GM21515 (cell line): ENCODE measurements around the gene DIP2C.

ENCODE experiments used
- ATAC-seq: cut with Tn5 transposase; IDR thresholded peaks from one replicate; pipeline ENCODE4 v1.9.1; 2021; ENCODE audit not compliant: unreplicated experiment

DIP2C gene

DNA sequence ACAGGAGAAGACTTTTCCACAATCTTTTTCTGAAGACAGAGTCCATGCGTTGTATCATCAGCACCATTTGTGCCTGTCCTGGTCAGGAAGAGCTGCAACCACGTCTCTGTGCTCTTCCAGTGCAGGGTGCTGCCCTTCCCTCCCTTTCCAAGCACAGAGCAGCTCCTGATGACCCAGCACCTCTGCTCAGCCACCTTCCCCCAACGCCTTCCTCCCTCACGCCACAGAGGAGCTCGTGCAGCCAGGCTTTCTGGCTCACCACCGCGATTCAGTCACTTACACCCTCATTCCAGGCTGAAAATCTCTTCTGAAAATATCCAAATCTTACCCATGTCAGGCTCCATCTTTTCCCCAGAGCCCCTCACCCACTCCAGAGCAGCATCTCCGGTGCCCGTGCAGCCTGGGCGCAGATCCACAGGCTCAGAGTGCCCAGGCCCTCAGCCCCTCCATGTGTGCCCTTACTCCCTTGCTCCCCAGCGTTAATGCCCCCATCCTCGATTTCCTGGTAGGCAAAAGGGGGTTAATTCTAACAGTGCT is 181.5 kb downstream of the DIP2C start:
- ATAC-seq, result no peak

DNA sequence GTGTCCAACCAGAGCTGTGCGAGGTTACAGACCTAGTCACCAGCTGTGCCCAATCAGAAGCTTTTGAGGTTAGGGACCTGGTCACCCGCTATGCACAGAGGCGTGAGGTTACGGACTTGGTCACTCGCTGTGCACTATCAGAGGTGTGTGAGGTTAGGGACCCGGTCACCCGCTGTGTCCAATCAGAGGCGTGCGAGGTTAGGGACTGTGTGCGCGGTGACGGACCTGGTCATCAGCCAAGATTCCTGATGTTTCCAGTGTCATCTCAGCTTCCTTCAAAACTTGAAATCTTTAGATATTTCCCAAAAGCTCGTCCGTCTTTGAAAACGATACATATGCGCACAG is 182.1 kb downstream of the DIP2C start:
- no peak for ATAC-seq

DNA sequence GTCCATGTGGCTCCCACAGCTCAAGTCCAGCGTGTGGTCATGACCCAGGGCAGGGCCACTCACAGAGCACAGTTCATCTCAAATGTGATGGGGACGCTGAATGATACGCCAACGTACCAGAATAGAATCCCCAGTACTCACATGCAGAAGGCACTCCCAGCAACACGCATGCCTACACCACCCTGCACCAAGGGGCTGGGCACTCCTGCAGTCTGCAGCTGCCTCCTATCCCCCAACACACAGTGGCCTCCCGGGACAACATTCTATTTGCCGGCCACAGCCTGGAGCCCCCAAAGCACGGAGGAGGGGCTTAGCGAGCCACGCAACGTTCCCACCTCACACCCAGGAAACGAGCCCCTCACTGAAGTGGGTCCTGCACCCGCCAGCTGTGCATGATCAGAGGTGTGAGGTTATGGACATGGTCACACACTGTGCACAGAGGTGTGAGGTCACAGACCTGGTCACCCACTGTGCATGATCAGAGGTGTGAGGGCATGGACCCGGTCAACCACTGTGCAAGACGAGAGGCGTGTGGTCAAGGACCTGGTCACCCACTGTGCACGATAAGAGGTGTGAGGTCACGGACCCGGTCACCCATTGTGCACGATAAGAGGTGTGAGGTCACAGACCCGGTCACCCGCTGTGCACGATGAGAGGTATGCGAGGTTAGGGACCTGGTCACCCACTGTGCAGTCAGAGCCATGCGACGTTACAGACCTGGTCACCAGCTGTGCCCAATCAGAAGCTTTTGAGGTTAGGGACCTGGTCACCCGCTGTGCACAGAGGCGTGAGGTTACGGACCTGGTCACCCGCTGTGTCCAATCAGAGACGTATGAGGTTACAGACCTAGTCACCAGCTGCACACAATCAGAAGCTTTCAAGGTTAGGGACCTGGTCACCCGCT is 182.8 kb downstream of the DIP2C start:
- ATAC-seq, result no peak

DNA sequence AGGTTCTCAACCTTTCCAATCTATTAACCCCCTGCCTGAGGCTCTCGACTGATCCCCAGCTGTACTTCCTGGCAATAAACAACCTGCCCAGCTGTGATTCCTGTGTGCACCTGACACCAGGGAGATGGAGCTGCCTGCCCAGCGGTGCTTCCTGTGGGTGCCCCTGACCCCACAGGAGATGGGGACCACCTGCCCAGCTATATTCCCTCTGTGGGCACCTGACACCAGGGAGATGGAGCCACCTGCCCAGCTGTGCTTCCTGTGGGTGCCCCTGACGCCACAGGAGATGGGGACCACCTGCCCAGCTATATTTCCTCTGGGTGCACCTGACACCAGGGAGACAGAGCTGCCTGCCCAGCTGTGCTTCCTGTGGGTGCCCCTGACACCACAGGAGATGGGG is 184.0 kb downstream of the DIP2C start:
- no peak for ATAC-seq

DNA sequence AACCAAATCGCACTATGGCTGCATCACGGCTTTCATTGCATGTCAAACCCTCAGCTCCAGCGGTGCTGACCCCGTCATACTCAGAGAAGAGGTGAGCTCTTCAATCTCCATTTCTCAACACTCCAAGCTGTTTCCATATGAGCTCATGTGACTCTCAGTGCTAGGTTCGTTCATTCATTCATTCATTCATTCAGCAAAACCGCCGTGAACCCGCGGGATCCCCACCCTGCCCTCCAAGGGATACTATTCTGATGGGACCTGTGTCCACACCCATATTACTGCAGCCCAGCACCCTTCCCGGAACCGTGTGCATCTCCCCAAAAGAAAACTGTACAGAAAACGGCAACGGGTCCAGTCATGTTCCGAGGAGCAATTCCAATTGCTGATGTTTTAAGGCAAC is 184.7 kb downstream of the DIP2C start:
- no peak for ATAC-seq

DNA sequence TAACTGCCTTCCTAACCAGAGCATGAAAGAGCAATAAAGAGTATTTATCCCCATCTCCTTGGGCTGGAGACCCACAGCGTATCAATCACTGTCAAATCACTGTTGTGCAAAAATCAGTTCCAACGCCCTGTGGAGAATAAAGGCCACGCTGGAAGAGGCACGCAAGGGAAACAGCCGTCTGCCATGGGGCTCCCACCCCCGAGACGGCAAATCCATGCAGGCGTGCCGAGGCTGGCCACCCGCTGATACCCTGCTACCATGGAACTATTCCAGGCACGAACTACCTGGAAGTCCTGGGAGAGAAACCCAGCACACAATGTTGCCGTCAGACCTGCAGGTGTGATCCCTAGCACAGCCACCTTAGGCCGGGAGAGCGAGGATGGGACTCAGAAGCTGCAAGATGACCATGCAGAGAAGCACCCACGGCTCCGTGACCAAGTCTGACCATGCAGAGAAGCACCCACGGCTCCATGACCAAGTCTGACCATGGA is 185.3 kb downstream of the DIP2C start:
- ATAC-seq, result no peak

DNA sequence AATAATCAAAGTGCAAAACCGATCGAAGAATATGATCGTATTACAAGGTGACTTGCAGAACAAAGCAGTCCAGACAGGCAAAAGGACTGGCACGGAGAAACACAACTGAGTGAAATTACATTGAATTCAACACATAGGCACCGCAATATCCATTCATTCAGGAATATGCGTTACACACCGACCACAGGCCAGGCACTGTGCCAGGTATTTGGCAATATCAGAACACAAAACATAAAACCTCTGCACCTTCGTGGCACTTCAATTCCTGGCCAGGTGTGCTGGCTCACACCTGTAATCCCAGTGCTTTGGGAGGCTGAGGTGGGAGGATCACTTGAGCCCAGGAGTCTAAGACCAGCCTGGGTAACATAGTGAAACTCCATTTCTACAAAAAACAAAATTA is 187.9 kb downstream of the DIP2C start:
- no peak for ATAC-seq

DNA sequence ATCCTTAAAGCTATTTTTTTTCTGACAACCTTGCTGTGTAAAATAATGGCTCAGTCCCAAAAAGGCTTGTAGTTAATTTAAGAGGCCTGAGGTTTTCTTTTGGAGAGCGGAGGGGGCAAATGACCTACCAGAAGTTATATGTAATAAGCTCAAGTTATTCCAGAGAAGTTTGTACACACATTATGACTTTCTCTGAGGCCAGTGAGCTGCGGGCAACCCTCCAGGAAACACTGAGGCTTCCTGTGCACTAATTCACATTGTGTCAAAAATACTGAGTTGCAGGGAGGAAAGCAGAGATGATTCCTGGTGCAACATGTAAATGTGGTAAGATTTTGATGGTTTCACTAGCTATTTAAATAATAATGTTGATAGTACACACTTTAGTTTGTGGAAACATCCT is 188.6 kb downstream of the DIP2C start:
- ATAC-seq, result no peak

DNA sequence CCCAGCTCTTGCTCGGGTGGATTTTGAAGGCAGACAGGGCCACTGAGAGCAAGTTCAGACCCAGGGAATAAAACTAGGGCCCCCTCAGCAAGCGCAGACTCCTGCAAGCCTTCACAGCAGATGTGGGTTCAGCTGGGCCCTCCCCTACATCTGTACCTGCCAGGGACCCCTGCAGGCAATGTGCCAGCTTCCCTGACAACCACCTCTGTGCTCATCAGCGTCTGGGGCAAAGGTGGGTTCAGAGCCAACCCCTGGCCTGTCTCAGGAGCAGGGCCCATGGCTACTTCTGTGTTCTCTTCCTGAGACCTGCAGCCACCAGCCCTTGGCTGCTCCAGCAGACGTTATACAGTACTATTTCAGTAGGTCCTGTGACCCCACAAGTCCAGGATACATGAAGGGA is 189.5 kb downstream of the DIP2C start:
- ATAC-seq, result no peak

DNA sequence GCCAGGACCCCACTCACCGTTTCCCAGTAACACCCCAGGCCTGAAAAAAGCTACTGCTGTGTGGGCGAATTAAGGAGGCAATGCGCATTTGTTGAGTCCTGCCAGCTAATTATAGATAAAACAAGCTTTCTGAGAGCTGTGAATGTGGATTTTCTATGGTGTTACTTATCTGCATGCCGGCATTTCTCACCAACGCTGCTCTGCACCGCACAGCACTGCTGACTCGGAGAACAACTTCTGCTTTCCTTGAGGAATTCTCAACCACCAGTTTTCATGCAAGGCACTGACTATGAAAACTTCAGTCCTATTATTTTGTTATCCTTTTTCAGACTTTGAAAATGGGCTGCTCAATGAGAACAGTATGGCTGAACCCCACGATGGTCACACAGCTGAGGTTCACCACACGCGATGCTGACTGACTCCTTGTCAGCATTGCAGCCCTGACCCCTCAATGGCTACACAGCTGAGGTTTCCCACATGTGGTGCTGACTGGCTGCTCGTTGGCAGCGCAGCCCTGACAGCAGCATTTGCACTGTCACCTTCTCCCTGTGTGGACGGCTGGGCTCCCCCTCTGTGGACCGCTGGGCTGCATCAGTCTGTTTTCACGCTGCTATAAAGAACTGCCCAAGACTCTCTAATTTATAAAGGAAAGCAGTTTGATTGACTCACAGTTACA is 190.6 kb downstream of the DIP2C start:
- no peak for ATAC-seq

DNA sequence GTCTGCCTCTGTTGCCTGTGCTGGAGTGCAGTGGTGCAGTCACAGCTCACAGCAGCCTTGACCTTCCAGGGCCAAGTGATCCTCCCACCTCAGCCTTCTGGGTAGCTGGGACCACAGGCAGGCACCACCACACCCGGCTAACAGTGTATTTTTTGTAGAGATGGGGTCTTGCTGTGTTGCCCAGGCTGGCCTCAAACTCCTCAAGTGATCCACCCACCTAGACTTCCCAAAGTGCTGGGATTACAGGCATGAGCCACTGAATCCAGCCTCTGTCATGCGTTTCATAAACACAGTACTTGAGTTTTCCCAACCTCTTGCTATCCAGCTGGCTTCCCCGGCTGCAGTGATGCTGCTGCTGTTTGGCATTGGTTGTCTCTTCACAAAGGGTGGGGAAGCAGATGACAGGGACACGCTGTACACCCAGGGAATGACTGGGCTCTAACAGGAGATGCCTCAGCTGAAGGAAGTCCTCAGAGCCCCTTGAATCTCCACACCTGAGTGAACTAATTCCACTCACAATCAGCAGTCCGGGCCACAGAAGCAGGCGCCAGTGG is 191.5 kb downstream of the DIP2C start:
- no peak for ATAC-seq

DNA sequence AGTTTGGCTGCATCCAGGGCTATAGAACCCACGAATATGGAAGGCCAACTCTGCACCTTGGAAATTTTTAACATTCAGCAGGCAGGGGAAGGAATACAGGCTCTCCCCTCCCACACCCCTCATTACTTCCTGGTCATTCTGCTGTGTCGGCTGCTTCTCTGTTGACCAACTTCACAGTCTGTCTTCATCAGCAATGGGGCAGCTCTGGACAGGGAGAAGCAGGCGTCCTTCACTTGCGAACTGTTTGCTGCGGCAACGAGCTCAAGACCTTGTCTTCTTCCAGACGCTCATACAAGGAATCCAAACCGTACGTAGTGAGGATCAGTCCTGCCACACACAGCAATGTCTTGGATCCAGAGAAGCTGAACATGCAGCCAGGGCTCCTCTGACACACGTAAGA is 192.2 kb downstream of the DIP2C start:
- ATAC-seq, result no peak

DNA sequence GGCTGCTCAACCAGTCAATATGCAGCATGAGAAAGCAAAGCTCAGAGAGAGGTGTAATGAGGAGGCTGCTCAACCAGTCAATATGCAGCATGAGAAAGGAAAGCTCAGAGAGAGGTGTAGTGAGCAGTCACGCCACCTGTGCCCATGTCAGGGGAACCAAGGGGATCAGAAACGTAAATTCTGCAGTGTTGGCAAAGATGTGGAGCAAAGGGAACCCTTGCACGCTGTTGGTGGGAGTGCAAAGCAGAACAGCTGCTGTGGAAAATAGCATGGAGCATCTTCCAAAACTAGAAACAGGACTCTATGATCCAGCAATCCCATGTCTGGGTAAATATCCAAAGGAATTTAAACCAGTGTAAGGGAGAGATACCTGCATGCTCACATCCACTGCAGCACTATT is 194.9 kb downstream of the DIP2C start:
- ATAC-seq, result no peak

DNA sequence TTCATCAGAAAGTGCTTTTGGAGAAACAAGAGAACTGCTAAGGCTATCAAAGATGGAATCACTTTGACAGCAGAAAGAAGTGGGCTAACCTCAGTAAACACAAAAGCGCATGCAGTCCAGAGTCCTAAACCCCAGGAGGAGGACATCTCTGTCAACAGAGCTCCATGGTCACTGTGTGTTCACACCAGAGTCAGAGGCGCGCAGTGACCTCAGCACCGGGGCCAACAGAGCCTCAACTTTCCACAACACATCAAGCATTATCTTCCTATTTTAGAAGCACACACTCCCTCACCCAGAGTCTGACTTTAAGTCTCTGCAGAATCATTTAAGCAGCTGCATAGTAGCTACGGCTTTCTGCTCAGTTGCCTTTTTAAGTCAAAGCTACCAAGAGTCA is 195.3 kb downstream of the DIP2C start:
- no peak for ATAC-seq

DNA sequence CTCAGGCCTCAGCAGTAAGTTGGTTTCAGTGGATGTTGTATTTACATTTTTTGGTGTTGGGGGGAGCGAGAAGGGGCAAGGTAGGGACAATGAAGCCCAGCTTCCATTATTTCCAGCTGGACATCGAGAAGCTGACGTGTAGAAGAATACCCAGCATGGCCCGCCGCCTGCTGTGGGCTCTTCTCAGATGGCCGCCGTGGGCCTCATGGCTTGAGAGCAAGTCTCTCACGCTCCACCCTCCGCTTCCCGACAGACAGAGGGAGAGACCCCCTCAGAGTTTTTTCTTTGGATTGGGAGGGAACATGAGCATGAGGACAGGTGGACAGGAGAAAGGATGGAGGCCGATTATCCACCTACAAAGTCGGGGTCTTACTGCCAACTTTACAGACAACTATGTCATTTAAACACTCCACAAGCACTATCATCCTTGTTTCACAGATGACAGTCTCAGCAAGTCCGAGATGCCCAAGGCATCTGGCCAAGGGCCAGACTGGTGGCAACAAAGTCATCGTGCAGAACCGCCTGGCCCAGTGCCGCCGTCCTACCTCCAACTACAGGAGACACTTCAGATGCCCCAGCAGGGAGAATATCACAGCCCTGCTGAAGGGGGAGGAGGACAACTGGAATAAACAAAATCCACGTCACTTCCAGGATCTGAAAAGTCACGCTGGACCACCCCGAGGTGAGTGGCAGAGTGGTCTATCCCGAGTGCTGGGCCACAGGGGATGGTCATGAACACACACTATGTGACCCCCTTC is 195.9 kb downstream of the DIP2C start:
- no peak for ATAC-seq

DNA sequence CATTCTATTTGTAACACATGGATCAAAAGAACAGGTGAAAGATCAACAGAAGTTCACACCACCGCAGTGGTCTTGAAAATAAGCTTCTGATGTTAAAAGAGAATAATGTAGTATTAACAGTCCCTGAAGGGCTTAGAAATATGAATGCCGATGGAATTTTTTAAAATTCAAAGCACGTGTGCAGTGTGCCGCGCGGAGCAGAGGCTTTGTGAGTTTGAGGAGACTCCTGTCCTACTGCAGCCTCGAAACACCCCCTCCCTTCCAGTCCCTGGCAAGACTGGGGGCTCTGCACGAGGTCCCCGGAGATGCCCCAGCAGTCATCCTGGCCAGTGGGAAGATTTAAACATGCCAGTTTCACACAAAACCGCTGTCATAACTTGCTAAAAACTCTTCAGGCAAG is 196.6 kb downstream of the DIP2C start:
- ATAC-seq, result no peak

DNA sequence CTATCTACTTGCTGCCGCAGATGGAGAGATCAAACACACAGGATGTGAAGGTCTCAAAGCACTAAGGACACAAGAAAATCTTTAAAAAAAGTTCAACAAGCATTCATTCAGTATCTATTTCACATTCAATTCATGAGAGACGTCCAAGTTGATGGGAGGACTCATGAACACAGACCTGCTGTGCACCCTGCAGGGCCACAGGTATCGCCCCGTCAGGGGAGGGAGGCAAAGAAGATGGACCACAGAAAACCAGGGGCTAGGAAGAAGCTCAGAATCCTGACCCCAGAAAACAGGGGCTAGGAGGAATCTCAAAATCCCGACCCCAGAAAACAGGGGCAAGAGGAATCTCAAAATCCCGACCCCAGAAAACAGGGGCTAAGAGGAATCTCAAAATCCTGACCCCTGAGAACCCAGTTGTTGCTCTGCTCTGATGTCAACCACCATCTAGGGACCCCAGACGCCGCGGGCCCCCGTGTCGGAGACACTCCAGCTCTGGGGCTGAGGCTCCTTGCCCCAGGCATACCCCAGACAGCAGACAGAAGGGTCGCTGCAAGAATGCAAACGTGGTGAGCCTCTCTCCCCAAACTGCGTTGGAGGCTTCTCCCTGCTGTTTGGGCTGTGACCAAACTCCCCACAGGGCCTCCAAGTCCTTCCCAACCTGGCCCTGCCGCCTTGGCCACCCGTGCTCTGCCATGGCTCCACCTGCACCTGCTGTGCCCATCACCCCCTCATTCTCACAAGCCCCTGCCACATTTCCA is 197.6 kb downstream of the DIP2C start:
- no peak for ATAC-seq

DNA sequence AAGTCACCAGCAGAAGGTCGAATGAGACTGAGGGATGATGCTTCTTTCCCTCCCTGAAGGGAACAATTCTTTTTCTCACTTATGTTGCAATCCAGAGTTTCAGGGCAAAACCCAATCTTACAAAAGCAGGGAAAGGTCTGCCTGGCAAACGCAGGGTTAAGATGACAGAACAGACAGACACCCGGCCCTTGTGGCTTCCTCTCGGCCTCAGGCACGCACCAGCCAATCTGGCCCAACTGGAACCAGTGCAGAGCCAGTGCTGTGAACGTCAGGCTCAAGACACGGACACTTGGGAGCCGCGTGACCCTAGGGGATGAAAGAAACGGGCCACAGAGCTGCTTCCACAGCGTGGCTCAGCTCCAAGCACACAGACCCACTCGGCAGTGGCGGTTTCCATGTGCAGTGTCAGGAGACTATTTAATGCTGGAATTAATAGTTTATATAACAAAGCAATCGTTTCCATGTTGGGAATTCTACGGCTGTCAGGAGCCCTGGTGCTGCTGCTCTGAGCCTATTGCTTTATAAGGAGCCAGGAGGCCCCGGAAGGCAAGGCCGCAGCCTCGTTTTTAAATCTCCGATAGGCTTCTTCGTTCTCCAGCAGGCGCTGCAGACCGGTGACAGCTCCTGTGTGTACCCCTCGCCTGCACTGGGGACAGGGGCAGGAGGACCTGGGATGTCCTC is 198.4 kb downstream of the DIP2C start:
- no peak for ATAC-seq

DNA sequence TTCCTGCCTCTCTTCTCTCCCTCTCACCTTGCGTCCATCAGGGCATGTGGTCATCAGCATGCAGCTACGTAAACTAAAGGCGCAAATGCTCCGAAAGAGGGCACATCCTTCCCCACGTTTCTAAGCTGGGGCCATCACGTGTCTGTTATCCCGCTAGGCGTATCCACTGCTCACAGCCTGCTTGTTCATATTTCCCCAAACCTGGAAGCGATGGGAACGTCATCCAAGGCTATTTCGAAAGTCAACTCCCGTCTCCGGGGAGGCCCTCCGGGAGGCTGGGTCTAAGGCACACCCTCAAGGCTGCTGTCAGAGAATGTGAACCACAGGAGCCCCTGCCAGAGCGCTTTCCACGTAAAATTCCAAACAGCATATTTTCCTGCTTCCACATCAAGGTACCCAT is 199.2 kb downstream of the DIP2C start:
- ATAC-seq, result no peak

DNA sequence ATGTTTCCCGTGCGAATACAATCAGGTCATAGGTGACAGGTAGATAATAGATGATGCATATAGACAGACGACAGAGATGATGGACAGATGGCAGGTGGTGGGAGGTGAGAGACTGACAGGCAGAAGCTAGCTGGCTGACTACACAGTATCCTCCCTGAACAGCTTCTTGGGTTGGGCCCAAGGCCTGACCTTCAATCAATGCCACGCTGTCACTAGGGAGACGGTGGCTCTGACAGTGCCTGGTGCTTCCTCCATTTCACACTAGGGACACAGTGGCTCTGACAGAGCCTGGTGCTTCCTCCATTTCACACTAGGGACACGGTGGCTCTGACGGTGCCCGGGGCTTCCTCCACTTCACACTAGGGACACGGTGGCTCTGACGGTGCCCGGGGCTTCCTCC is 200.1 kb downstream of the DIP2C start:
- no peak for ATAC-seq
